HepG2 (cell line): ENCODE data around the gene UBR3.

Experiments
- ARNTL ChIP-seq: sonication (generic); formaldehyde crosslinking; IDR thresholded peaks from 2 replicates; pipeline ENCODE4 v1.4.0; 2020; ENCODE audit warnings: mild to moderate bottlenecking, missing genetic modification reagents
- CTCF ChIP-seq: sonication (generic); formaldehyde crosslinking; IDR thresholded peaks from 2 replicates; pipeline ENCODE4 v1.5.0; 2020; ENCODE audit warnings: mild to moderate bottlenecking, missing genetic modification reagents, moderate library complexity
- GLI4 ChIP-seq: sonication (generic); formaldehyde crosslinking; IDR thresholded peaks from 2 replicates; pipeline ENCODE4 v1.5.1; 2020; ENCODE audit warnings: missing genetic modification reagents, mild to moderate bottlenecking, moderate library complexity, borderline replicate concordance
- NR2C2 ChIP-seq: sonication (generic); formaldehyde crosslinking; IDR thresholded peaks from 2 replicates; pipeline ENCODE4 v1.4.0; 2020; ENCODE audit warnings: missing genetic modification reagents, mild to moderate bottlenecking, moderate library complexity, borderline replicate concordance
- RNF2 ChIP-seq: fragments of 450-650 bp; conservative IDR thresholded peaks from 2 replicates; pipeline ENCODE4 v1.6.1; 2016; ENCODE audit warnings: low read depth
- ZNF609 ChIP-seq: sonication (generic); formaldehyde crosslinking; IDR thresholded peaks from 2 replicates; pipeline ENCODE4 v1.4.0; 2020; ENCODE audit warnings: mild to moderate bottlenecking, missing genetic modification reagents, borderline replicate concordance
- ZNF768 ChIP-seq: sonication (generic); formaldehyde crosslinking; IDR thresholded peaks from 2 replicates; pipeline ENCODE4 v1.4.0; 2020; ENCODE audit warnings: missing genetic modification reagents
- ZNF792 ChIP-seq: IDR thresholded peaks from 2 replicates; pipeline ENCODE4 v1.6.1; 2016
- TF ChIP-seq, protein P1 (sequence below): sonication (generic); formaldehyde crosslinking; IDR thresholded peaks from 2 replicates; pipeline ENCODE4 v1.4.0; 2020; ENCODE audit warnings: missing genetic modification reagents, mild to moderate bottlenecking, borderline replicate concordance
- TF ChIP-seq, protein P2 (sequence below): sonication (generic); formaldehyde crosslinking; IDR thresholded peaks from 2 replicates; pipeline ENCODE4 v1.4.0; 2020; ENCODE audit warnings: missing genetic modification reagents, mild to moderate bottlenecking, borderline replicate concordance
- TF ChIP-seq, protein P3 (sequence below): sonication (generic); formaldehyde crosslinking; IDR thresholded peaks from 2 replicates; pipeline ENCODE4 v1.5.0; 2020; ENCODE audit warnings: mild to moderate bottlenecking, low read depth, missing genetic modification reagents, borderline replicate concordance

- TF ChIP-seq, protein P1, sequence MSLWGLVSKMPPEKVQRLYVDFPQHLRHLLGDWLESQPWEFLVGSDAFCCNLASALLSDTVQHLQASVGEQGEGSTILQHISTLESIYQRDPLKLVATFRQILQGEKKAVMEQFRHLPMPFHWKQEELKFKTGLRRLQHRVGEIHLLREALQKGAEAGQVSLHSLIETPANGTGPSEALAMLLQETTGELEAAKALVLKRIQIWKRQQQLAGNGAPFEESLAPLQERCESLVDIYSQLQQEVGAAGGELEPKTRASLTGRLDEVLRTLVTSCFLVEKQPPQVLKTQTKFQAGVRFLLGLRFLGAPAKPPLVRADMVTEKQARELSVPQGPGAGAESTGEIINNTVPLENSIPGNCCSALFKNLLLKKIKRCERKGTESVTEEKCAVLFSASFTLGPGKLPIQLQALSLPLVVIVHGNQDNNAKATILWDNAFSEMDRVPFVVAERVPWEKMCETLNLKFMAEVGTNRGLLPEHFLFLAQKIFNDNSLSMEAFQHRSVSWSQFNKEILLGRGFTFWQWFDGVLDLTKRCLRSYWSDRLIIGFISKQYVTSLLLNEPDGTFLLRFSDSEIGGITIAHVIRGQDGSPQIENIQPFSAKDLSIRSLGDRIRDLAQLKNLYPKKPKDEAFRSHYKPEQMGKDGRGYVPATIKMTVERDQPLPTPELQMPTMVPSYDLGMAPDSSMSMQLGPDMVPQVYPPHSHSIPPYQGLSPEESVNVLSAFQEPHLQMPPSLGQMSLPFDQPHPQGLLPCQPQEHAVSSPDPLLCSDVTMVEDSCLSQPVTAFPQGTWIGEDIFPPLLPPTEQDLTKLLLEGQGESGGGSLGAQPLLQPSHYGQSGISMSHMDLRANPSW (CRISPR knock-in tag): no peak
- TF ChIP-seq ARNTL: no peak
- no peak for TF ChIP-seq GLI4 (CRISPR knock-in tag)
- TF ChIP-seq RNF2: no peak
- TF ChIP-seq, protein P2, sequence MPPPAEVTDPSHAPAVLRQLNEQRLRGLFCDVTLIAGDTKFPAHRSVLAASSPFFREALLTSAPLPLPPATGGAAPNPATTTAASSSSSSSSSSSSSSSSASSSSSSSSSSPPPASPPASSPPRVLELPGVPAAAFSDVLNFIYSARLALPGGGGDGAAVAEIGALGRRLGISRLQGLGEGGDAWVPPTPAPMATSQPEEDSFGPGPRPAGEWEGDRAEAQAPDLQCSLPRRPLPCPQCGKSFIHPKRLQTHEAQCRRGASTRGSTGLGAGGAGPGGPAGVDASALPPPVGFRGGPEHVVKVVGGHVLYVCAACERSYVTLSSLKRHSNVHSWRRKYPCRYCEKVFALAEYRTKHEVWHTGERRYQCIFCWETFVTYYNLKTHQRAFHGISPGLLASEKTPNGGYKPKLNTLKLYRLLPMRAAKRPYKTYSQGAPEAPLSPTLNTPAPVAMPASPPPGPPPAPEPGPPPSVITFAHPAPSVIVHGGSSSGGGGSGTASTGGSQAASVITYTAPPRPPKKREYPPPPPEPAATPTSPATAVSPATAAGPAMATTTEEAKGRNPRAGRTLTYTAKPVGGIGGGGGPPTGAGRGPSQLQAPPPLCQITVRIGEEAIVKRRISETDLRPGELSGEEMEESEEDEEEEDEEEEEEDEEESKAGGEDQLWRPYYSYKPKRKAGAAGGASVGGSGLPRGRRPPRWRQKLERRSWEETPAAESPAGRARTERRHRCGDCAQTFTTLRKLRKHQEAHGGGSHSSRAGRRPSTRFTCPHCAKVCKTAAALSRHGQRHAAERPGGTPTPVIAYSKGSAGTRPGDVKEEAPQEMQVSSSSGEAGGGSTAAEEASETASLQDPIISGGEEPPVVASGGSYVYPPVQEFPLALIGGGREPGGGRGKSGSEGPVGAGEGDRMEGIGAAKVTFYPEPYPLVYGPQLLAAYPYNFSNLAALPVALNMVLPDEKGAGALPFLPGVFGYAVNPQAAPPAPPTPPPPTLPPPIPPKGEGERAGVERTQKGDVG (CRISPR knock-in tag): no peak
- TF ChIP-seq NR2C2 (CRISPR knock-in tag): no peak
- no peak for TF ChIP-seq ZNF768 (CRISPR knock-in tag)
- no peak for TF ChIP-seq ZNF792
- TF ChIP-seq, protein P3, sequence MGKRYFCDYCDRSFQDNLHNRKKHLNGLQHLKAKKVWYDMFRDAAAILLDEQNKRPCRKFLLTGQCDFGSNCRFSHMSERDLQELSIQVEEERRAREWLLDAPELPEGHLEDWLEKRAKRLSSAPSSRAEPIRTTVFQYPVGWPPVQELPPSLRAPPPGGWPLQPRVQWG (CRISPR knock-in tag): no peak
- TF ChIP-seq CTCF (CRISPR knock-in tag): no peak
- no peak for TF ChIP-seq ZNF609 (CRISPR knock-in tag)
Observed at GRCh38 chr2:169977530-169977929, 150.3 kb downstream of the UBR3 start.
